Tibial nerve (tissue), 4 donors: ENCODE measurements around the gene RFPL1.

Experiments
- CTCF ChIP-seq, 5 experiments: fragments of 200-600 bp in 3 of 5; fragments of 450-650 bp in 2 of 5; sonication (generic) in 3 of 5; IDR thresholded peaks; one replicate each; pipeline ENCODE4 v1.5.1; 2016 to 2019; ENCODE audit warnings: antibody characterized with exemption in 5 of 5, mild to moderate bottlenecking in 3 of 5, moderate library complexity in 2 of 5
- EP300 ChIP-seq, 2 donors: sonication (generic); formaldehyde crosslinking; IDR thresholded peaks; one replicate each; pipeline ENCODE4 v1.6.1; 2017; ENCODE audit warnings: antibody characterized with exemption in 2 of 2, mild to moderate bottlenecking in 1 of 2
- POLR2A ChIP-seq, 2 donors: fragments of 450-650 bp; IDR thresholded peaks; one replicate each; pipeline ENCODE4 v1.6.1; 2017; ENCODE audit warnings: antibody characterized with exemption in 2 of 2, mild to moderate bottlenecking in 2 of 2, moderate library complexity in 2 of 2

- TF ChIP-seq CTCF (IDR thresholded peaks at IDR 0.05) (no peak), EP300 (IDR thresholded peaks at IDR 0.05) (no peak), POLR2A (IDR thresholded peaks at IDR 0.05) (no peak)
Observed at GRCh38 chr22:29454276-29454675, 15.9 kb downstream of the RFPL1 start.
